Activated B cell treated with CpG ODN at 0.5 μM for 24 hours (primary cell): Measurements from ENCODE around the gene RTRAF. TPM values are rescaled to one million over a fixed set of nuclear protein-coding genes. Genes with fewer than 3 reads are reported as not detected.
A peak's percentile ranks its signal among the peaks of the same experiment; 100 is the strongest.

ENCODE experiments used
- ATAC-seq: fragments of 200-7000 bp; cut with Tn5 transposase; one replicate; pipeline ENCODE4 v1.10.0; 2021; ENCODE audit warnings: low read depth, mild to moderate bottlenecking, moderate library complexity
- CTCF ChIA-PET: fragments of 350-600 bp; sonication (Branson Sonifier 250); formaldehyde crosslinking; loops from one replicate; lab custom pipeline; 2021; ENCODE audit warnings: antibody characterized with exemption; lab: Charles Lee
- POLR2A ChIA-PET: fragments of 350-600 bp; sonication (Branson Sonifier 250); formaldehyde crosslinking; loops from one replicate; lab custom pipeline; 2021; ENCODE audit warnings: antibody characterized with exemption; lab: Charles Lee
- DNase-seq: peaks from one replicate; pipeline ENCODE4 v3.0.0; 2022
- H3K27ac Mint-ChIP-seq: one replicate; pipeline ENCODE4 v1.8.0; 2020; ENCODE audit warnings: mixed read lengths
- H3K27me3 Mint-ChIP-seq: one replicate; pipeline ENCODE4 v1.8.0; 2021; ENCODE audit warnings: mixed read lengths
- H3K36me3 Mint-ChIP-seq: one replicate; pipeline ENCODE4 v1.8.0; 2021; ENCODE audit warnings: low read depth, mixed read lengths
- H3K4me1 Mint-ChIP-seq: one replicate; pipeline ENCODE4 v1.8.0; 2021; ENCODE audit warnings: mixed read lengths
- H3K4me3 Mint-ChIP-seq: one replicate; pipeline ENCODE4 v1.8.0; 2020; ENCODE audit warnings: mild to moderate bottlenecking, mixed read lengths
- H3K9me3 Mint-ChIP-seq: one replicate; pipeline ENCODE4 v1.8.0; 2020; ENCODE audit warnings: mixed read lengths
- intact Hi-C: fragments of 100-400 bp; cut with micrococcal nuclease; formaldehyde crosslinking; loops from one replicate; pipeline ENCODE4 v1.15.1; 2024
- total RNA-seq: library from RNA; stranded (reverse); gene quantifications from 2 replicates; pipeline ENCODE4 v1.2.3, GENCODE V29; 2022
- TF ChIP-seq, protein P1 (sequence below): fragments of 200-600 bp; IDR thresholded peaks from one replicate; pipeline ENCODE4 v1.8.0; 2022; ENCODE audit warnings: antibody characterized with exemption, mild to moderate bottlenecking

Gene RTRAF
- total RNA-seq, 1 donor from 2014 or later = 160 TPM

DNA sequence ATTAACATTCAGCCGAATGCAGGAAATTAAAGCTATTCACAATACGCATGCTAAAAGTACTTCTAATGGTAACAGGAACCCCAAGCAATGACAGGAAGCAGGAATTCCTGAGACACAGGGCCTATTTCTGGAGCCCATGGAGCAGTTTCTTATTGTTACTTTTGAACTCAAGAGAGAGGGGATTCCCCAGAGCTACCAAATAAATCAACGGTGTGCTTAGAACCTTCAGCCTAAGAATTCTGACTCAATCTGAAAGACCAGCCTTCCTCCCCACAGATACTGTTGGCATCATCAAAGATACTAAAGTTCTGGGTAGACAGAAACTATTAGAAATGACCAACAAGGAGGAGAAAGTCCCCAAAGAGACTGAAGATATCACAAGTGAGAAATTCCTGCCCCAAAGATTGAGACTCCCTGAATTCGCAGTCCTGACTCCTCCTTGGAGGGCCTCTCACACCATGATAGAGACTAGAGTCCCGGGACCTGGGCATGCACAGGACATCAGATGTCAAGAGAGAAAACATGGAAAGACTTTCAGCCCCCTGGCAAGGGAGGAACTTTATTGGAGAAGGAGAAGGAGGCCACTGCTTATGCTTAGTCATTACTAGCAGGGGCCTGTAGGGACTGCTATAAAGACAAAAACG is 32.7 kb downstream of the RTRAF start:
- peak; percentile 52 for ATAC-seq
- H3K4me1 Mint-ChIP-seq = peaks cover 14% of the 10 kb centered on the region
- POLR2A ChIA-PET = no interaction called here

DNA sequence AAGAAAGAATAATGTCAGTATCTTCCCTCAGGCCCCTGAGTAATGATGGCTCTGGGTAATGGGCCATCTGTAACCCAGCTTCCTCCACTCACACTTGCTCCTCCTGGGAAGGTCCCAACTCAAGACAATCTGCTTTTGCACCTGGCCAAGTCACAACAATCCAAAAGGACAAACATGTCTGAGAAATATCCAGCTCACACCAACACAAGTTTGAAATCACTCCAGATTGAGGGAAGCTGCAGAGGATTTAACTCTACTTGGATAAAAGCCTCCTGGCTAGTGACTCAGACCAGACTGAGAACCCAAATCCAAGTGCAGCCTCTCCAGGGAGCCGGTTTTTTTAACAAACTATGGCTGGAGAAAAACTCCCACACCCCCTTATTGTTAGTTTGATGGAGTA is 34.2 kb downstream of the RTRAF start:
- Mint-ChIP-seq H3K27me3 (no peaks in the 10 kb centered on the region), H3K36me3 (no peaks in the 10 kb centered on the region), H3K9me3 (peaks cover 3% of the 10 kb centered on the region), H3K4me3 (no peak overlapping the region), H3K4me1 (peaks cover 14% of the 10 kb centered on the region), H3K27ac (no peak overlapping the region)
- TF ChIP-seq, protein P1, sequence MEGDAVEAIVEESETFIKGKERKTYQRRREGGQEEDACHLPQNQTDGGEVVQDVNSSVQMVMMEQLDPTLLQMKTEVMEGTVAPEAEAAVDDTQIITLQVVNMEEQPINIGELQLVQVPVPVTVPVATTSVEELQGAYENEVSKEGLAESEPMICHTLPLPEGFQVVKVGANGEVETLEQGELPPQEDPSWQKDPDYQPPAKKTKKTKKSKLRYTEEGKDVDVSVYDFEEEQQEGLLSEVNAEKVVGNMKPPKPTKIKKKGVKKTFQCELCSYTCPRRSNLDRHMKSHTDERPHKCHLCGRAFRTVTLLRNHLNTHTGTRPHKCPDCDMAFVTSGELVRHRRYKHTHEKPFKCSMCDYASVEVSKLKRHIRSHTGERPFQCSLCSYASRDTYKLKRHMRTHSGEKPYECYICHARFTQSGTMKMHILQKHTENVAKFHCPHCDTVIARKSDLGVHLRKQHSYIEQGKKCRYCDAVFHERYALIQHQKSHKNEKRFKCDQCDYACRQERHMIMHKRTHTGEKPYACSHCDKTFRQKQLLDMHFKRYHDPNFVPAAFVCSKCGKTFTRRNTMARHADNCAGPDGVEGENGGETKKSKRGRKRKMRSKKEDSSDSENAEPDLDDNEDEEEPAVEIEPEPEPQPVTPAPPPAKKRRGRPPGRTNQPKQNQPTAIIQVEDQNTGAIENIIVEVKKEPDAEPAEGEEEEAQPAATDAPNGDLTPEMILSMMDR = no peak
- ATAC-seq (no peak), DNase-seq (no peak)
- ChIA-PET POLR2A (no interaction called here), CTCF (no interaction called here)
- intact Hi-C loops = no loop called here

More for the DNA sequence above, 32.7 kb downstream of the RTRAF start:
- intact Hi-C loops = no loop called here
- CTCF ChIA-PET = no interaction called here
- no peak for DNase-seq
- H3K4me3 Mint-ChIP-seq = no peak overlapping the region
- no peak overlapping the region for H3K27ac Mint-ChIP-seq
- peaks cover 3% of the 10 kb centered on the region for H3K9me3 Mint-ChIP-seq
- no peaks in the 10 kb centered on the region for H3K27me3 Mint-ChIP-seq
- H3K36me3 Mint-ChIP-seq = no peaks in the 10 kb centered on the region
- TF ChIP-seq, protein P1 = no peak

DNA sequence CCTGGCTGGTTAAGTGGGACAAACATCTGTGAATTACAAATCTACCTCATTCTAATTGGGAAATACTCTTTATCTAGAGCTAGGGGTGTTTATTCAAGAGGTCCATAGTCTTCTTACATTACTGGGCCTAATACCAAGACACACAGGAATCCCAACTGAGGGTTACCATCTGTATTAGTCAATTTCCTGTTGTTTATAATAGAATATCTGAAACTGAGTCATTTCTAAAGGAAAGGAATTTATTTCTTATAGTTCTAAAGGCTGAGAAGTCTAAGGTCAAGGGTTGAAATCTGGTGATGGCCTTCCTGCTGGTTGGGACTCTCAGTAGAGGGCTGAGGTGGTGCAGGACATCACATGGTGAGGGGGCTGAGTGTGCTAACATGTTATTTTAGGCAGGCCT is 36.0 kb downstream of the RTRAF start:
- H3K27me3 Mint-ChIP-seq = no peaks in the 10 kb centered on the region
- ChIA-PET POLR2A (interaction anchor here (0.6 kb wide), 1 partner anchor 19 kb away, joined by 6 read pairs; no protein-coding TSS in a partner anchor), CTCF (no interaction called here)
- peaks cover 3% of the 10 kb centered on the region for H3K9me3 Mint-ChIP-seq
- intact Hi-C loops = no loop called here
- no peaks in the 10 kb centered on the region for H3K36me3 Mint-ChIP-seq
- no peak for ATAC-seq
- no peak for DNase-seq
- TF ChIP-seq, protein P1 = no peak
- no peak overlapping the region for H3K4me3 Mint-ChIP-seq
- H3K27ac Mint-ChIP-seq = no peak overlapping the region
- H3K4me1 Mint-ChIP-seq = peaks cover 14% of the 10 kb centered on the region

DNA sequence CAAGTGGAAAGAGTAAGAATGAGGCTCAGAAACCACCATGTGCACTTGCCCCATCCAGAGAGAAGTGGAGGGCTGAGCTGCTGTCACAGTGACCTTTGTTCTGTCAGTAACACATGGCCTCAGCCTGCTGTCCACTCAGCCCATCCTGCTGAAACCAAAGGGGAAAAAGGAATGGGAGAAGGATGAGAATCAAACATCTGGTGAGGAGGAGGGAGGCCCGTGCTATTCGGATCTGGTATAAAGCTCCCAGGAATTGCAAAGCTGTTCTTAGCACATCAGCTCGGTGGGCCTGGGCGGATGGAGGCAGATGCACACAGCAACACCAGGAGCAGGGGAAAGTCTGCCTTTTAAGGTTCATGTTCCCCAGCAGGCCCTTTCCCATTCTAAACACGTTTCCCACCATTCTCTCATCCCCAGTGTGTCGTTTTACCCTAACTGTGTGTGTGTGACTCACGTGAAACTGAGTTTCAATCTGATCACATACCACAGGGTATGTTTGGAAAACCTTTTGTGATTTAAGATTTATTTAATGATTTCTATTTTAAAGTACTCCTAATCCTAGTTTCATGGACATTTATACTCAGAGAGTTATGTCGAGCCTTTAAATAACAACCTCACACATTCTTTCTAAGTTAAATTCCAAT is 36.8 kb downstream of the RTRAF start:
- DNase-seq (no peak), ATAC-seq (no peak)
- TF ChIP-seq, protein P1 = no peak
- intact Hi-C loops = no loop called here
- Mint-ChIP-seq H3K36me3 (no peaks in the 10 kb centered on the region), H3K27me3 (no peaks in the 10 kb centered on the region), H3K9me3 (peaks cover 3% of the 10 kb centered on the region), H3K4me3 (no peak overlapping the region), H3K27ac (no peak overlapping the region), H3K4me1 (peaks cover 9% of the 10 kb centered on the region)
- CTCF ChIA-PET = no interaction called here
- POLR2A ChIA-PET = interaction anchor here (0.6 kb wide), 1 partner anchor 18 kb away, joined by 6 read pairs; no protein-coding TSS in a partner anchor

DNA sequence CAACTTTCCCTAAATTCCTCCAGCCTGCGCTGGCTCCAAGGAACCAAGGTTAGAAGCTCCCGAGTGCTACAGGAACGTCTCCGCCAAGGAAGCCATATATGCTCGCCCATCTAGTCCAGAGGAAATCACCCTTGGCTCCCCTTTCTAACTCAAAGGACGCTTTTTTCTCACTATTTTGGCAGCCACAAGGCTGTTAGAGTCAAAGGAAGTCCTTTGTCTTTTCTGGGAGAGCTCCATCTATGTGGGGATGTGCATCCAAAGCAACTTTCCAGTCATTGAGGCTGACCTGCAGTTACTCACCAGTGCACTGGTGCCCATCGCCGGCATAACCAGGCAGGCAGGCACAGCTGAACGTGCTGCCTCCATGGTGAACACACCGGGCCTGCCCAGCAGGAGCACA is 37.6 kb downstream of the RTRAF start:
- no peak overlapping the region for H3K4me3 Mint-ChIP-seq
- ChIA-PET POLR2A (no interaction called here), CTCF (no interaction called here)
- ATAC-seq = no peak
- TF ChIP-seq, protein P1 = no peak
- no peaks in the 10 kb centered on the region for H3K27me3 Mint-ChIP-seq
- DNase-seq = no peak
- no peak overlapping the region for H3K27ac Mint-ChIP-seq
- H3K36me3 Mint-ChIP-seq = no peaks in the 10 kb centered on the region
- intact Hi-C loops = no loop called here
- peaks cover 5% of the 10 kb centered on the region for H3K4me1 Mint-ChIP-seq
- H3K9me3 Mint-ChIP-seq = peaks cover 3% of the 10 kb centered on the region
